Ishikawa (cell line): Measurements from ENCODE around the gene DENND1C.

Experiments used
- CEBPB ChIP-seq: IDR thresholded peaks from 2 replicates; pipeline ENCODE4 v1.6.1; 2012
- CREB1 ChIP-seq: IDR thresholded peaks from 2 replicates; pipeline ENCODE4 v1.6.1; 2012; ENCODE audit warnings: low read depth
- EGR1 ChIP-seq: IDR thresholded peaks from 2 replicates; pipeline ENCODE4 v1.6.1; 2012
- EP300 ChIP-seq: IDR thresholded peaks from 2 replicates; pipeline ENCODE4 v1.6.1; 2012; ENCODE audit warnings: borderline replicate concordance
- FOXM1 ChIP-seq: IDR thresholded peaks from 2 replicates; pipeline ENCODE4 v1.6.1; 2012; ENCODE audit warnings: low read depth, borderline replicate concordance
- NFIC ChIP-seq: IDR thresholded peaks from 2 replicates; pipeline ENCODE4 v1.6.1; 2012
- RAD21 ChIP-seq: IDR thresholded peaks from 2 replicates; pipeline ENCODE4 v1.6.1; 2012; ENCODE audit warnings: low read depth
- TAF1 ChIP-seq: IDR thresholded peaks from 2 replicates; pipeline ENCODE4 v1.6.1; 2012; ENCODE audit warnings: low read depth, mild to moderate bottlenecking
- TCF12 ChIP-seq: IDR thresholded peaks from 2 replicates; pipeline ENCODE4 v1.6.1; 2012; ENCODE audit warnings: low read depth
- TEAD4 ChIP-seq: IDR thresholded peaks from 2 replicates; pipeline ENCODE4 v1.6.1; 2012
- USF1 ChIP-seq: IDR thresholded peaks from 2 replicates; pipeline ENCODE4 v1.6.1; 2012
- YY1 ChIP-seq: IDR thresholded peaks from 2 replicates; pipeline ENCODE4 v1.6.1; 2012; ENCODE audit warnings: low read depth
- ZBTB7A ChIP-seq: IDR thresholded peaks from 2 replicates; pipeline ENCODE4 v1.6.1; 2012; ENCODE audit warnings: low read depth
- TF ChIP-seq, protein P1 (sequence below): IDR thresholded peaks from 2 replicates; pipeline ENCODE4 v1.6.1; 2012; ENCODE audit warnings: low read depth, mild to moderate bottlenecking
- TF ChIP-seq, protein P2 (sequence below): IDR thresholded peaks from 2 replicates; pipeline ENCODE4 v1.6.1; 2012

The DENND1C gene

DNA sequence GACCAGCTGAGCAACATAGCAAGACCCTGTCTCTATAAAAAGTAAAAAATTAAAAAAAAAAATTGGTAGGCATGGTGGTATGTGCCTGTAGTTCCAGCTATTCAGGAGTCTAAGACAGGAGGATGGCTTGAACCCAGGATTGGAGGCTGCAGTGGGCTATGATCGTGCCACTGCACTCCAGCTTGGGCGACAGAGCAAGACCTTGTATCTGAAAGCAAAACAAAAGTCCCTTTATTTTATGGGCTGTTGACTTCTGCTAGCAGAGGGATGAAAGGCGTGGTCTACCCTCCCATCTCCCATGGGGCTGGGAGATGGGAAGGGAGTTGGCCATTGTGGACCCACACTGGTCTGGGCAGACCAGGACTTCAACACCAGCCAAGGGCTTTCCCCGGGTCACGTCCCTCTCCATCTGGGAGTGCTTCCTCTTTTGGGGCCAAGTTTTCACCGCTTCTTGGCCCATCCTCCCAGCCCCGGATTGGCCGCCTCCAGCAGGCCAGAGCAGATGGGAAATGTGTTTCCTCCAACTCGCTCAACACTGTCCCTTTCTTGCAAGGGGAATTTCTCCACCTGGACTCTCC is 47.0 kb upstream of the DENND1C start:
- no peak for TF ChIP-seq CEBPB
- TF ChIP-seq, protein P1, sequence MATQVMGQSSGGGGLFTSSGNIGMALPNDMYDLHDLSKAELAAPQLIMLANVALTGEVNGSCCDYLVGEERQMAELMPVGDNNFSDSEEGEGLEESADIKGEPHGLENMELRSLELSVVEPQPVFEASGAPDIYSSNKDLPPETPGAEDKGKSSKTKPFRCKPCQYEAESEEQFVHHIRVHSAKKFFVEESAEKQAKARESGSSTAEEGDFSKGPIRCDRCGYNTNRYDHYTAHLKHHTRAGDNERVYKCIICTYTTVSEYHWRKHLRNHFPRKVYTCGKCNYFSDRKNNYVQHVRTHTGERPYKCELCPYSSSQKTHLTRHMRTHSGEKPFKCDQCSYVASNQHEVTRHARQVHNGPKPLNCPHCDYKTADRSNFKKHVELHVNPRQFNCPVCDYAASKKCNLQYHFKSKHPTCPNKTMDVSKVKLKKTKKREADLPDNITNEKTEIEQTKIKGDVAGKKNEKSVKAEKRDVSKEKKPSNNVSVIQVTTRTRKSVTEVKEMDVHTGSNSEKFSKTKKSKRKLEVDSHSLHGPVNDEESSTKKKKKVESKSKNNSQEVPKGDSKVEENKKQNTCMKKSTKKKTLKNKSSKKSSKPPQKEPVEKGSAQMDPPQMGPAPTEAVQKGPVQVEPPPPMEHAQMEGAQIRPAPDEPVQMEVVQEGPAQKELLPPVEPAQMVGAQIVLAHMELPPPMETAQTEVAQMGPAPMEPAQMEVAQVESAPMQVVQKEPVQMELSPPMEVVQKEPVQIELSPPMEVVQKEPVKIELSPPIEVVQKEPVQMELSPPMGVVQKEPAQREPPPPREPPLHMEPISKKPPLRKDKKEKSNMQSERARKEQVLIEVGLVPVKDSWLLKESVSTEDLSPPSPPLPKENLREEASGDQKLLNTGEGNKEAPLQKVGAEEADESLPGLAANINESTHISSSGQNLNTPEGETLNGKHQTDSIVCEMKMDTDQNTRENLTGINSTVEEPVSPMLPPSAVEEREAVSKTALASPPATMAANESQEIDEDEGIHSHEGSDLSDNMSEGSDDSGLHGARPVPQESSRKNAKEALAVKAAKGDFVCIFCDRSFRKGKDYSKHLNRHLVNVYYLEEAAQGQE, result no peak
- TF ChIP-seq TEAD4, result no peak
- no peak for TF ChIP-seq CREB1
- no peak for TF ChIP-seq EP300
- no peak for TF ChIP-seq USF1
- TF ChIP-seq YY1, result no peak
- no peak for TF ChIP-seq EGR1
- TF ChIP-seq, protein P2, sequence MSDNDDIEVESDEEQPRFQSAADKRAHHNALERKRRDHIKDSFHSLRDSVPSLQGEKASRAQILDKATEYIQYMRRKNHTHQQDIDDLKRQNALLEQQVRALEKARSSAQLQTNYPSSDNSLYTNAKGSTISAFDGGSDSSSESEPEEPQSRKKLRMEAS, result no peak
- no peak for TF ChIP-seq ZBTB7A
- no peak for TF ChIP-seq RAD21

DNA sequence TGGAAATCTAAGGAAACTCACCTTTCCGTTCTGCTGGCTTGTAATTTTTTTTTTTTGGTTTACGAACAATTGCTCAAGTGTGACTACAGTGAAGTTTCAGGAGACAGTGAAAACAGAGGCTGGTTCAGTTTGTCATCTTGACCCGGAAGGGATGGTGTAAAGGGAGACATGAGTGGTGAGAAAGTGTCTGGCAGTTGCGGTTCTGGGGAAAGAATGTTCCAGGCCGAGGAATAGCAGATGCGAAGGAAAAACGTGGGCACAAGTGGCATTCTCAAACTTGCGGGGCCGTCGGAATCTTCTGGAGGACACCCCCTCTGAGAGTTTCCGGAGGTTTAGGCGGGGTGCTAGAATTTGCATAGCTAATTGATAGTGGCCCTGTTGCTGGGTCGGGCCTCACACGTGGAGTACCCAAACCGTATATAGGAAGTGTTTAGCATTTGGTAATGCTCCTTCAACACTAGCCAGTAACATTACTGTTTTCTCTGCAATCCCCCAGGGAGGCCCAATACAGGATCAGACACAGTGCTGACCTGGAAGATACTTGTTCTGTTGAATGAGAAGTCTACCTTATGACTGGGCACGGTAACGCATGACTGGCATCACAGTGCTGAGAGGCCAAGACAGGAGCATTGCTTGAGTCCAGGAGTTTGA is 46.4 kb upstream of the DENND1C start:
- TF ChIP-seq FOXM1, result no peak
- no peak for TF ChIP-seq NFIC
- no peak for TF ChIP-seq TAF1
- no peak for TF ChIP-seq EGR1
- no peak for TF ChIP-seq CEBPB
- TF ChIP-seq EP300, result no peak
- no peak for TF ChIP-seq CREB1
- TF ChIP-seq, protein P1, result no peak
- no peak for TF ChIP-seq USF1

DNA sequence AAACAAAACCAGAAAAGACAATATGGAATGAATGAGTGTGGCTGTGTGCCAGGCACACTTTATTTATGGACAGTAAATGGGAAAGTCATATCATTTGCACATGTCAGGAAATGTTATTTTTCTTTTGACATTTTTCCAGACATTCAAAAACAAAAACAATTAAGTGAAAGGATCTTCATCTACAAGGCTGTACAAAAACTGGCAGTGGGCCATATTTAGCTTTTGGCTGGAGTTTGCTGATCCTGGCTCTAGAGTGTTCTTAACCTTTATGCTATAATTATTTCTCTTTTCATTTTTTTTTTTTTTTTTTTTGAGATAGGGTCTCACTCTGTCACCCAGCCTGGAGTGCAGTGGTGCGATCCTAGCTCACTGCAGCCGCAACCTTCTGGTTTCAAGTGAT is 42.7 kb upstream of the DENND1C start:
- no peak for TF ChIP-seq RAD21
- no peak for TF ChIP-seq CEBPB
- TF ChIP-seq EP300, result no peak
- no peak for TF ChIP-seq TCF12
- no peak for TF ChIP-seq YY1
- TF ChIP-seq USF1, result no peak
- TF ChIP-seq CREB1, result no peak
- TF ChIP-seq TEAD4, result no peak
- TF ChIP-seq NFIC, result no peak
- TF ChIP-seq FOXM1, result no peak
- TF ChIP-seq ZBTB7A, result no peak
- TF ChIP-seq, protein P1, result no peak
- no peak for TF ChIP-seq TAF1
- no peak for TF ChIP-seq EGR1
- TF ChIP-seq, protein P2, result no peak

- TF ChIP-seq NFIC, result no peak
- no peak for TF ChIP-seq CREB1
These were observed 41.1 kb upstream of the DENND1C start for GRCh38 chr19:6522712-6523111.
